GM18526 (cell line): ENCODE measurements around the gene AUNIP.

ENCODE experiments used
- POLR2A ChIP-seq: IDR thresholded peaks from 3 replicates; pipeline ENCODE4 v1.6.1; 2011; ENCODE audit not compliant: insufficient read length; ENCODE audit errors: extremely low read depth

AUNIP gene

DNA sequence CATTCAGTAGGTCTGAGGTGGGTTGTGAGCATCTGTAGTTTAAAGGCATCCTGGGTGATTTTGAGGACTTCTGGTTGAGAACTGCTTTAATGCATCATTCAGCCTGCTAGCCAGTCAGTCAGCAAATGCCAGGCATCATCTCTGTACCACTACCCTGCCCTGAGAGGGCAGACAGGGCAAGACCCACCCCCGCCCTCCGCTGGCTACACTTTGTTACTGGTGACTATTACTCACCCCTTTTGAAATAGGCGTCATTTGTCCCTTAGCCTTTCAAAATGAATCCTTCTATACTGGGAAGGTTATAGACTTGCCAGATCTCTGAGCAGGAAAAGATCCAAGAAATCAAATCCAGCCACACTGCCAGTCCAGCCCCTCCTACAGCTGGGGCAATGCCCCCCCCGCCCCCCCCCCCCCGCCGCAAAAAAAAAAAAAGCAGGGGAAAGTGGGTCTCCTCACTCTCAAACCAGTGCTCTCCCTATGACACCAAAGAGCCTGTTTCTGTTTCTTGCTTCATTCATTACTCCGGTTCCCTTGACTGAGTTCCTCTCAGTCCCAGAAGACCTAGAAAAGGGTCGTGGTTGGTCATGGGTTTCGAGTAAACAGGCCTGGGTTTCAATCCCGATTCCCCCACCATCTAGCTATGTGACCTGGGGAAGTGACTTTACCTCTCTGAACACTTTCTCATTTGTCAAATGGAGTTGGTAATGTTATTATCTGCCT is 54.9 kb downstream of the AUNIP start:
- no peak for TF ChIP-seq POLR2A

DNA sequence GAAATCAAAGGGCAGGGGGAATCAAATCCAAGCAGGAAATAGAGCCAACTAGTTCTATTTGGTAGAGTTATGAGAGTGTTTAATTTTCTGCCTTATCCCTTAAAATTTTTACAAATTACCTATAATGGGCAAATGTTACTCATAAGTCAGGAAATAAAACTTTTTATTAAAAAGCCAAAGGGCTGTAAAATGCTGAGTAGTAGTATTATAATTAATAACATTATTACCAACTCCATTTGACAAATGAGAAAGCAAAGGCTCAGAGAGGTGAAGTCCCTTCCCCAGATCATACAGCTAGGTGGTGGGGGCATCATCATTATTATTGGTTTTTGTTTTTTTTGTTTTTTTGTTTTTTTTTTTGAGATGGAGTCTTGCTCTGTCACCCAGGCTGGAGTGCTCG is 55.9 kb downstream of the AUNIP start:
- TF ChIP-seq POLR2A = no peak

DNA sequence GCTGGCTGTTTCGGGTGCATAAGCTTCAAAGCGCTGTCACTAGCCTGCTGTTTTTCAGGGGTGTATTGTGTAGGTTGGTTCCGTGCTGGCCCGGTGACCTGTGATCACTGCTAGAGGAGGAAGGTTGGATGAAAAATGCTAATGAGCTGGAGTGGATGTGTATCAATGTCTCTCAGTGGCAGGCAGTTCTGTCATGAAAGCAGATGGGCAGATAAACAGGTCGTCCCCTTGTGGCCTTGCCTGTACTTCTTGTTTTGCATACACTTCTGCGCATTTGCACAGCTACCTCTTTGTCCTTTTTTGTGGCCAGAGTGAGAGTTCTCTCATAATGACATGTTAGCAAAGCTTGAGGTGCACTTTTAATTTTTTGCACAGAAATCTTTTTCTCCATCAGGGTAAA is 56.3 kb downstream of the AUNIP start:
- TF ChIP-seq POLR2A = no peak

DNA sequence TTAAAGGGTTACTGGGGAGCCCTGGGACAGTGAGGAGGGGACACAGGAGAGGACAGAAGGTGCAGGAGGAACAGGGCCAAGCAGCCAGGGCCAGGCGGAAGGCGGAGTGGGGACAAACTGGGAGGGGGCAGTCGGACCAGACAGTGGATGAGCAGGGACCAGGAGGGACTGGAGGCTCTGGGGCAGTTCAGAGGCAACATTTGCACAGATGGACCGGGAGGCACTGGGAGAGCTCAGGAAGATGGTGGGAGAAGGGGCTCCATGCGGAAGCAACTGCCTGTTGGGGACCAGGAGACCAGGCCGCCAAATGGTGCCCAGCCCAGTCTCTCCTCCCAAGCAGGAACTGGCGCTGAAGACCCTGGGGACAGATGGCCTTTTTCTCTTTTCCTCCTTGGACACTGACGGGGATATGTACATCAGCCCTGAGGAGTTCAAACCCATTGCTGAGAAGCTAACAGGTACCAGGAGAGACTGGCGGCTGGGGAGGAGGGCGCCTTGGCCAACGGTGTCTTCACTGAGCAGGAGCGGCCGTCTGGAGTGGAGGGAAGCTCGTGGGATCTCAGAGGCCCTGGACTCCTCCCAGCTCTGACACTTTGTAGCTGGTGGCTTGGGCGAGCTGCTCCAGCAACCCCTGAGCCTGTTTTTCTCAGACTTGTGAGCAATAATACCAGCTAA is 58.4 kb downstream of the AUNIP start:
- no peak for TF ChIP-seq POLR2A

DNA sequence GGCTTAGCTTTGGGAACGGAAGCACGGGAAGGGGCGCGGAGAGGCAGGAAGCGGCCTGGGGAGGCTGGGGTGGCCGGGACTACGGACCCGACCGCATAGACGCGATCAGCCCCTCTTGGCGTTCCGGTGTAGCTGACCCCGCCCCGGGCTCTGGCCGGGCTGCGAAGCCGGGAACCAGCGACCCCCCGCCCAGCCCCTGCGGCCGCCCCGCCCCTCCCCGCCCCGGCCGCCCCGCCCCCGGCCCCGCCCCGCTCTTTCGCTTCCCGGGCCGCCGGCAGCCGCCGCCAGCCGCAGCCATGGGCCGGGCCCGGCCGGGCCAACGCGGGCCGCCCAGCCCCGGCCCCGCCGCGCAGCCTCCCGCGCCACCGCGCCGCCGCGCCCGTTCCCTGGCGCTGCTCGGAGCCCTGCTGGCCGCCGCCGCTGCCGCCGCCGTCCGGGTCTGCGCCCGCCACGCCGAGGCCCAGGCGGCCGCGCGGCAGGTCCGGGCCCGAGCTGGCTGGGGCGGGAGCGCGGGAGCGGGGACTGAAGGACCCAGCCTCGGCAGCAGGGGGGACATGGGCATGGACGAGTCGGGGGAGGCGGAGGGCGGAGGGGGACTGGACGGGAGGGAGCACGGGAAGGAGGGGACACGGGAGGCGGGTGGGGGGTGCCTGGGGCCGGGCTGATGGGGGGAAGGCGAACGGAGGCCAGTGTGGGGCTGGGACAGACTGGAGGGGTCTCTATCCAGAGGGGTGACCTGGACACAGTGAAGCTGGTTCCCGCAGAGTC is 59.1 kb downstream of the AUNIP start, which contains the start of gene SELENON:
TSS of gene SELENON (plus strand) at position 259 of the 768 bp plus-strand sequence. CDS start at position 297, 38 bp downstream.
- no peak for TF ChIP-seq POLR2A

DNA sequence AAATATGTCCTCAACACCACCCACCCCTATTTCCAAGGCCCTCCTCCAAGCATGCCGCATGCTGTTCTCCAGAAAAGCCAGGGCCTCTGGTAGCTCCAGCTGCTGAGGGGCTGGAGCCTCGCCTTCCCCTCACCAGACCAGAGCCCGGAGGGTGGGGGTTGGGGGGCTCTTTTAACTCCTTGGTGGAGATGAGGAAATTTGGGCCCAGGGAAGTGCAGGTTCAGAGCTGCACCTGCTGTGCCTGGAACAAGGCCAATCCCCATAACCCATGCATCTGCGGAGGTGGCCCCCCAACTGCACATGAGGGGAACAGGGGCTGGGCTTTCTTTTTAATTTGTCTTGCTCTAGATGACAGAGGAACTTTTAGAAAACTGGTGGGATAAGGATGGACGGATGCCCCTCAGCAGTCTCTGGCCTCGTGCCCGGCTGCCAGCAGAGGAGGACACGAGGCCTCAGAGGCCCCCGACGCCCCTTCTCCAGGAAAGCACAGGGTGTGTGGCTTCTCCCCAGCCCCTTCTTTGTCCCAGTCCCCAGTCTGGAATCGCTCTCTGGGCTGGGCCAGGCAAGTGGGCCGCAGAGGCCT is 59.8 kb downstream of the AUNIP start:
- TF ChIP-seq POLR2A = no peak

DNA sequence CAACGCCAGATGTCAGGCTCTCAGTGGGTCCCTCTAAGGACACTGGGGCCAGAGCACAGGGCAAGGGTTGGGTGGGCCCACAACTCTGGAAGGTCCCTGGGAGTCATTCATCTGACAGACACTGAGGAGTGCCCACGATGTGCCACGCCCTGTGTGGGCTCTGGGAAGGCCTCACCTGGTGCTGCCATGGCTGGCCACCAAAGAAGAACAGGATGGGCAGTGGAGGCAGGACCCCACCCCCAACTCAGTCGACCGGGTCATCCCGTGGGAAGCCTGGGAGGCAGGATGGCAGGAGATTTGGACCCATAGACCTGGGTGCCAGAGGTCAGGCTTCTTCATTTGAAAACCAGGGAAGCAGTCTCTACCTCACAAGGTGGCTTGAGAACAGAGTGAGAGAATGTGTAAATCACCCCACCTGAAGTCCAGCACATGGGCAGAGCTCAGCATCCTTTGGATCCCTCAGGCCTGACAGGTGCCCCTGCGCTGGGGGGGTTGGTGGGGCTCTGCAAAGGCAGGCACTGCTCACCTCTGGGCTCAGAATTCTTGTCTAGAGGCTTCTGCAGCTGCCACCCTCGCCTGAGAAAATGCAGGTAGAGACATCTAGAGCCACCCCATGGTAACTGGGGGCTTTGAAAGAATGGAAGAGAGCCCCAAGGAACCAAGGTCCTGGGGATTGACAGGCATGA is 60.4 kb downstream of the AUNIP start:
- no peak for TF ChIP-seq POLR2A

DNA sequence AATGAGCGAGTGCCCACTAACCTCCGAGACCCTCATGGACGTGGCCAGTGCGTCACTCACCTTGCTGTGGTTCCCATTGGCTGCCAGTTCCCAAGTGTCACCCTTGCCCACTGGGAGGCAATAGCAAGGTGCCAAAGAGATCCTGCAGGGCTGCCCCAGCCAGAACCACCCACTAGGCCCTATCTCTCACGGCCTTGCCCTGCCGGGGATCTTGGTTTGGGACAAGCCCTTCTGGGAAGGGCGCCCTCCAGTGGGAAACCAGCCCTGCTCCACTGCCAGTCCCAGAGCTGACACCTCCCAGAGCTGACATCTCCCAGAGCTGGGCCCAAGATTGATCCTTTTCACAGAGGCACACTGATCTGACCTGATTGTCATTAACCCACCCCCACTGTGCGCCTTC is 61.3 kb downstream of the AUNIP start:
- TF ChIP-seq POLR2A = no peak

DNA sequence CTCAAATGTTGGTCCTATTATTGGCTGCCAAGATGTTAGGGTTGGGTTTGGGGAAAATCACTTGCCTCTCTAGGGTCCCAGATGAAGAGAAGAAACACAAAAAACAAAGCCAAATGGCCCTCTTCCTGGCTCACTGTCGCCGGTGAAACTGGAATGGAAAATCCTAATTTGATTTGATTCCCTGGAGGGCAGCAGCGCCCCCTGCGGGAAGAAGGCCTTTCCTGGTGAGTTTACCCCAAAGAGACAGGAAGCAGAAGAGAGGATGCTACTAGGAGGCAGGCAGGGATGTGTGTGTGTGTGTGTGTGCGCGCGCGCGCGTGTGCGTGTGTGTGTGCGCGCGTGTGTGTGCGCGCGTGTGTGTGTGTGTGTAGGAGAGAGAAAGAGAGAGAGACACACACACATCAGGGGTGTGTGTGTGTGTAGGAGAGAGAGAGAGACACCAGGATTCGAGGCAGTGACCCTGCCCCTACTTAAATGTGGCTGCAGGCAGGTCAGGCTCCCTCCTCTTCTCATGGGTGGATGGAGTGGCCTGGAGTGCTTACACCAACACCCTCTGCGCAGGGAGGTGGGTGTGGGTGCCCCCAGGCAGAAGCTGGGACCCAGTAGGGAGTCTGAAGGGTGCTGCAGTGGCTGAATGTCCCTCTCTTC is 62.3 kb downstream of the AUNIP start:
- TF ChIP-seq POLR2A = no peak

DNA sequence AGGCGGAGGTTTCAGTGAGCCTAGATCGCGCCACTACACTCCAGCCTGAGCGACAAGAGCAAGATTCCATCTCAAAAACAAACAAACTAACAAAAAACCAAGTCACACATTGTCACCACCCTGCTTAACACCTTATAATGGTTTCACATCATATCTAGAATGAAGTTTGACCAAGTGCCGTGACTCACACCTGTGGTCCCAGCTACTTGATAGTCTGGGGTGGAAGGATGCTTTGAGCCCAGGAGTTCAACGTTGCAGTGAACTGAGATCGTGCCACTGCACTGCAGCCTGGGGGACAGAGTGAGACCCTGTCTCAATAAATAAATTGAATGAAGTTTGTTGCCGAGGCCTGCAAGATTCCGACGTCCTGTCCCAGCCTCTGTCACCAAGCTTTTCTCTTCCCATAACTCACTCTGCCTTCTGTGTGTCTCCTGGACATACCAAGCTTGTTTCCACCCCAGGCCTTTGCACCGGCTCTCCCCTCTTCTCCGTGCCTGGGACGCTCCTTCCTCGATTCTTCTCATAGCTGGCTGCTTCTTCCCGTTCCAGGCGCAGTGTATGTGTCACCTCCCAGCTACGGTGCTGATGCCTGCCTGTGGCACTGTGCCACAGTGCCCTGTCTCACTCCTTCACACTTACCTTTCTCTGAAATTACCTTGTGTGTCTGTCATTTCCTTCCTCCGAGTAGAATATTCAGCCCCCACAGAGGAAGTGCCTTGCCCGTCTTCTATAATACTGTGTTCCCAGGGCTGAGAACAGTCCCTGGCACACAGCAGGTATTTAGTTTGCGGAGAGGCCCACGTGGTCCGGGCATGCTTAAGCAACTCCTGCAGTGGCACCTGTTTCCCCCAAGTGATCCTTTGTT is 63.1 kb downstream of the AUNIP start:
- no peak for TF ChIP-seq POLR2A

DNA sequence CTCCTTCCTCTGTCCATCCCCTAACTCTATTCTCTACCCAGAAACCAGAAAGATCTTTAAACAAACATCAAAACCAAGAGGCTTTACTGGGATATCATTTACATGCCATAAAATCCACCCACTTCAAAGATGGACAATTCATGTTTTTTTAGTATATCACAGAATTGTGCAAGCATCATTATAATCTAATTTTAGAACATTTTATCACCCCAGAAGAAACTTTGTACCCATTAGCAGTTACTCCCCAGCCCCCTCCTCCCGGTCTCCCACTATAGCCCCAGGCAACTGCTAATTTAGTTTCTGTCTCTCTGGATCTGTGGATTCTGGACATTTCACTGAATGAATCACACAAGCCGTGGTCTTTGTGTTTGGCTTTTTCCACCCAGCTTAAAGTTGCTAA is 64.0 kb downstream of the AUNIP start:
- TF ChIP-seq POLR2A = no peak

DNA sequence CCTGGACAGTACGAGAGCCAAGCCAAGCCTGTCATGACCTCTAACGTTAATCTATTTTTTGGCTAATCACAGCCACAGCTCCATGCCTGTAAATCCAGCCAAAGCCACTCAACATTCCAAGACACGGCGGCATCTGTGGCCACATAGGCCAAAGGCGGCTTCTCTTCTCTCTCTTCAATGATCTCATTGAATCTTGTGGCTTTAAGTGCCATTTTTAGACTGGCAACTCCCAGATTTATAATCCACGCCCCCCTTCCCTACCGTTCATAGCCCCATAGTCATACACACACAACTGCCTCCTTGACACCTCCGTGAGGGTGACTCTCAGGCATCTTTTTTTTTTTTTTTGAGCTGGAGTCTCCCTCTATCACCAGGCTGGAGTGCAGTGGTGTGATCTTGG is 64.9 kb downstream of the AUNIP start:
- no peak for TF ChIP-seq POLR2A

DNA sequence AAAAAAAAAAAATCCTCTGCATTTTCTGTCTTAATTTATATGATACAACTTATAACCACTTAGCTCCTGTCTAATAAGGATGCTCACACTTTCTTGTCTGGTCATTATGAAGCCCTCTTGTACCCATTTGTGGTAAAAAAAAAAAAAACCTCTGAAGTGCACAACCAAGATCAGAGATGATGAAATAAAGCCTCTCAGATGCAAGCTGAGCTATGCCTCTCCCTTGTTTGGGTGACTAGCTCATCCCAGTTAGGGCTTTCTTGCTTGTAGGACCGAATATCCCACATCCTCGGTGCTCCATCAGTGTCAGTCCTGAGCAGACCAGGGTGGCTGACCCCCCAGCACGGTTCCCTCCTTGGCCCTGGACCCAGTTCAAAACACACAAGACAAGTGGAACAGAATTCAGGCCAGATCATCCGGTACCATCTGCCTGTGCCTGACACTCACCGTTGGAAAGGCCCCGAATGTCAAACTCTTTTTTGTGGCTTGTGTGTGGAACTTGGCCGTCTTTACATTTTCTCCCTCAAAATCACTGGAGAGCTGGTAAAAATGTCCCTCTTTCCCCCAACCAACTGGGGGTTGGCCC is 65.6 kb downstream of the AUNIP start:
- no peak for TF ChIP-seq POLR2A
